ENCODE measurements around the gene NSG1. TPM values are rescaled to one million over a fixed set of nuclear protein-coding genes. Genes with fewer than 3 reads are reported as not detected.

NSG1 gene
- total RNA-seq, 1 experiment from 2014 or later: not detected

DNA sequence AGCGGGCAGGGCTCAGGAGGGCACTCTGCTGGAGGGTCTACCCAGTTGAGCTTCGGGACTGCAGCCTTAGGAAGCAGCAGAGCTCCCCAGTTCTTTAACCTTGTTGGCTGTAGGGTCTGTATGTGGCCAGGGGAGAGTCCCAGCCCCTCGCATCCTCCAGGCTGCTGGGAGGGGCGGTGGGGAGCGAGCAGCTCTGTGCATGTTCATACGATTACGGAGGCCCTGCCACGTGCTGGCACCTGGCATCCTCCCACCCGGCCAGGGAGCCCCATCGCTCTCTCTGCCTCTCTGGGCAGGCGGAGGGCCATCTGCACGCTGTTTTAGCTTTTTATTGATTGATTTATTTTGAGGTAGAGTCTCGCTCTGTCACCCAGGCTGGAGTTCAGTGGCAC, 21.2 kb downstream of the NSG1 start:
- Histone ChIP-seq H2AFZ (ENCODE audit: low read length) (no peak overlapping the region), H4K20me1 (ENCODE audit: low read length) (no peaks in the 10 kb centered on the region), H3K27me3 (ENCODE audit: low read length) (peaks cover 8% of the 10 kb centered on the region; the same call in 1 of the 2 replicates), H3K4me3 (ENCODE audit: low read length) (no peak overlapping the region), H3K27ac (ENCODE audit: low read length) (no peak overlapping the region), H3K4me1 (ENCODE audit: insufficient read depth, low read length) (no peaks in the 10 kb centered on the region), H3K9ac (ENCODE audit: low read length) (no peak overlapping the region), H3K4me2 (ENCODE audit: low read length) (no peak overlapping the region), H3K9me2 (replicated peaks; ENCODE audit: low read length) (no peaks in the 10 kb centered on the region), H3F3A (ENCODE audit: low read length, unreplicated experiment) (no peaks in the 10 kb centered on the region), H3K79me2 (ENCODE audit: low read length) (no peaks in the 10 kb centered on the region), H3K9me3 (ENCODE audit: low read length) (no peaks in the 10 kb centered on the region), H3K36me3 (ENCODE audit: low read depth, low read length) (no peaks in the 10 kb centered on the region)
- DNase-seq: no peak
- CTCF ChIA-PET: no interaction called here
- no TSS peak for BruUV-seq (replicated peaks)
- POLR2A ChIA-PET (ENCODE audit: unreplicated experiment): no interaction called here
- TF ChIP-seq EZH2 (IDR thresholded peaks at IDR 0.05; ENCODE audit: low read length, unreplicated experiment) (no peak), EZH2phosphoT487 (IDR thresholded peaks at IDR 0.05; ENCODE audit: borderline replicate concordance, low read length) (no peak)
- TF ChIP-seq, protein P1, sequence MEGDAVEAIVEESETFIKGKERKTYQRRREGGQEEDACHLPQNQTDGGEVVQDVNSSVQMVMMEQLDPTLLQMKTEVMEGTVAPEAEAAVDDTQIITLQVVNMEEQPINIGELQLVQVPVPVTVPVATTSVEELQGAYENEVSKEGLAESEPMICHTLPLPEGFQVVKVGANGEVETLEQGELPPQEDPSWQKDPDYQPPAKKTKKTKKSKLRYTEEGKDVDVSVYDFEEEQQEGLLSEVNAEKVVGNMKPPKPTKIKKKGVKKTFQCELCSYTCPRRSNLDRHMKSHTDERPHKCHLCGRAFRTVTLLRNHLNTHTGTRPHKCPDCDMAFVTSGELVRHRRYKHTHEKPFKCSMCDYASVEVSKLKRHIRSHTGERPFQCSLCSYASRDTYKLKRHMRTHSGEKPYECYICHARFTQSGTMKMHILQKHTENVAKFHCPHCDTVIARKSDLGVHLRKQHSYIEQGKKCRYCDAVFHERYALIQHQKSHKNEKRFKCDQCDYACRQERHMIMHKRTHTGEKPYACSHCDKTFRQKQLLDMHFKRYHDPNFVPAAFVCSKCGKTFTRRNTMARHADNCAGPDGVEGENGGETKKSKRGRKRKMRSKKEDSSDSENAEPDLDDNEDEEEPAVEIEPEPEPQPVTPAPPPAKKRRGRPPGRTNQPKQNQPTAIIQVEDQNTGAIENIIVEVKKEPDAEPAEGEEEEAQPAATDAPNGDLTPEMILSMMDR (conservative IDR thresholded peaks at IDR 0.05; ENCODE audit: low read depth, low read length): no peak
- ATAC-seq: no peak
- intact Hi-C loops (cut with micrococcal nuclease): no loop called here

- Histone ChIP-seq H3K27ac (ENCODE audit: low read length) (no peak overlapping the region), H3K36me3 (ENCODE audit: low read depth, low read length) (no peaks in the 10 kb centered on the region), H3K4me3 (ENCODE audit: low read length) (no peak overlapping the region), H3K9ac (ENCODE audit: low read length) (no peak overlapping the region), H3K4me1 (ENCODE audit: insufficient read depth, low read length) (no peaks in the 10 kb centered on the region), H2AFZ (ENCODE audit: low read length) (no peak overlapping the region), H4K20me1 (ENCODE audit: low read length) (no peaks in the 10 kb centered on the region), H3K79me2 (ENCODE audit: low read length) (no peaks in the 10 kb centered on the region), H3K27me3 (ENCODE audit: low read length) (peaks cover 8% of the 10 kb centered on the region; the same call in 1 of the 2 replicates), H3K4me2 (ENCODE audit: low read length) (no peak overlapping the region), H3F3A (ENCODE audit: low read length, unreplicated experiment) (no peaks in the 10 kb centered on the region), H3K9me3 (ENCODE audit: low read length) (no peaks in the 10 kb centered on the region), H3K9me2 (replicated peaks; ENCODE audit: low read length) (no peaks in the 10 kb centered on the region)
- CTCF ChIA-PET: no interaction called here
- intact Hi-C loops (cut with micrococcal nuclease): no loop called here
- BruUV-seq (replicated peaks): no TSS peak
- TF ChIP-seq EZH2phosphoT487 (IDR thresholded peaks at IDR 0.05; ENCODE audit: borderline replicate concordance, low read length): no peak
- no peak for TF ChIP-seq EZH2 (IDR thresholded peaks at IDR 0.05; ENCODE audit: low read length, unreplicated experiment)
- TF ChIP-seq, protein P1 (conservative IDR thresholded peaks at IDR 0.05; ENCODE audit: low read depth, low read length): no peak
- POLR2A ChIA-PET (ENCODE audit: unreplicated experiment): no interaction called here
- DNase-seq (no peak), ATAC-seq (no peak)
Observed at GRCh38 chr4:4408576-4409335, 21.9 kb downstream of the NSG1 start.

- Histone ChIP-seq H3K9me2 (replicated peaks; ENCODE audit: low read length) (no peaks in the 10 kb centered on the region), H3K4me1 (ENCODE audit: insufficient read depth, low read length) (no peaks in the 10 kb centered on the region), H3K27ac (ENCODE audit: low read length) (no peak overlapping the region), H3K36me3 (ENCODE audit: low read depth, low read length) (no peaks in the 10 kb centered on the region), H2AFZ (ENCODE audit: low read length) (no peak overlapping the region), H3K4me2 (ENCODE audit: low read length) (no peak overlapping the region), H3K9me3 (ENCODE audit: low read length) (no peaks in the 10 kb centered on the region), H3K27me3 (ENCODE audit: low read length) (peaks cover 8% of the 10 kb centered on the region; the same call in 1 of the 2 replicates), H3K4me3 (ENCODE audit: low read length) (no peak overlapping the region), H3F3A (ENCODE audit: low read length, unreplicated experiment) (no peaks in the 10 kb centered on the region), H4K20me1 (ENCODE audit: low read length) (no peaks in the 10 kb centered on the region), H3K79me2 (ENCODE audit: low read length) (no peaks in the 10 kb centered on the region), H3K9ac (ENCODE audit: low read length) (no peak overlapping the region)
- intact Hi-C loops (cut with micrococcal nuclease): no loop called here
- ATAC-seq (no peak), DNase-seq (no peak)
- ChIA-PET CTCF (no interaction called here), POLR2A (ENCODE audit: unreplicated experiment) (no interaction called here)
- no TSS peak for BruUV-seq (replicated peaks)
- TF ChIP-seq EZH2phosphoT487 (IDR thresholded peaks at IDR 0.05; ENCODE audit: borderline replicate concordance, low read length): no peak
- TF ChIP-seq, protein P1 (conservative IDR thresholded peaks at IDR 0.05; ENCODE audit: low read depth, low read length): no peak
- TF ChIP-seq EZH2 (IDR thresholded peaks at IDR 0.05; ENCODE audit: low read length, unreplicated experiment): no peak
Observed at GRCh38 chr4:4409416-4410115, 22.7 kb downstream of the NSG1 start.
